K562 (cell line): ENCODE results near the gene UBE2O. TPM values are rescaled to one million over a fixed set of nuclear protein-coding genes. Genes with fewer than 3 reads are reported as not detected.

Source experiments
- CBX3 ChIP-seq, 2 experiments: IDR thresholded peaks; 1 replicate in 1 of 2; 2 replicates in 1 of 2; pipeline ENCODE4 v1.6.1; 2012; ENCODE audit warnings: inconsistent platforms in 2 of 2, low read length in 2 of 2, borderline replicate concordance in 1 of 2, control low read depth in 1 of 2
- CEBPZ ChIP-seq: fragments of 150-350 bp; IDR thresholded peaks from 2 replicates; pipeline ENCODE4 v1.6.1; 2014; ENCODE audit warnings: low read depth, mild to moderate bottlenecking, low read length, borderline replicate concordance
- CREB1 ChIP-seq, 2 experiments: sonication (generic) in 1 of 2; formaldehyde crosslinking in 1 of 2; IDR thresholded peaks; 2 replicates each; pipeline versions ENCODE4 v1.6.1 to v1.8.0; 2012 to 2022; ENCODE audit warnings: inconsistent platforms in 1 of 2, mild to moderate bottlenecking in 1 of 2, missing genetic modification reagents in 1 of 2, moderate library complexity in 1 of 2
- ETV5 ChIP-seq: sonication (generic); formaldehyde crosslinking; IDR thresholded peaks from 2 replicates; pipeline ENCODE4 v1.4.0; 2020; ENCODE audit warnings: low read depth, mild to moderate bottlenecking, missing genetic modification reagents
- GABPA ChIP-seq: fragments of 200-800 bp; sonication (Bioruptor generic); conservative IDR thresholded peaks from 2 replicates; pipeline ENCODE4 v1.6.1; 2016; ENCODE audit warnings: low read depth, missing genetic modification characterization, missing compliant biosample characterization
- ILF3 ChIP-seq: fragments of 450-650 bp; IDR thresholded peaks from 2 replicates; pipeline ENCODE4 v1.6.1; 2018; ENCODE audit warnings: antibody characterized with exemption, mild to moderate bottlenecking, moderate library complexity, borderline replicate concordance
- KLF10 ChIP-seq: fragments of 250-450 bp; sonication (Bioruptor Pico); IDR thresholded peaks from 2 replicates; pipeline ENCODE4 v1.6.1; 2021; ENCODE audit warnings: matching md5 sums
- KLF6 ChIP-seq: fragments of 250-450 bp; sonication (Bioruptor Pico); IDR thresholded peaks from 2 replicates; pipeline ENCODE4 v1.4.0; 2020; ENCODE audit warnings: mild to moderate bottlenecking, moderate library complexity, borderline replicate concordance
- MEF2A ChIP-seq: IDR thresholded peaks from 2 replicates; pipeline ENCODE4 v1.6.1; 2011; ENCODE audit warnings: low read depth, mild to moderate bottlenecking, low read length, moderate library complexity; ENCODE audit not compliant: control insufficient read depth
- NFXL1 ChIP-seq: fragments of 450-650 bp; formaldehyde crosslinking; IDR thresholded peaks from 2 replicates; pipeline ENCODE4 v1.4.0; 2021; ENCODE audit warnings: mild to moderate bottlenecking
- PHTF2 ChIP-seq: fragments of 250-450 bp; sonication (Bioruptor Pico); IDR thresholded peaks from 2 replicates; pipeline ENCODE4 v1.5.0; 2021; ENCODE audit warnings: mild to moderate bottlenecking
- POLR2A ChIP-seq: fragments of 450-650 bp; conservative IDR thresholded peaks from 2 replicates; pipeline ENCODE4 v1.6.1; 2016
- POLR2AphosphoS2 ChIP-seq: IDR thresholded peaks from 2 replicates; pipeline ENCODE4 v1.6.1; 2012; ENCODE audit warnings: low read length, improper control_type of control experiment
- POLR2AphosphoS5 ChIP-seq: IDR thresholded peaks from 2 replicates; pipeline ENCODE4 v1.6.1; 2011; ENCODE audit warnings: mild to moderate bottlenecking, low read depth, low read length, moderate library complexity; ENCODE audit not compliant: control insufficient read depth, insufficient read depth
- TSC22D4 ChIP-seq: fragments of 450-650 bp; IDR thresholded peaks from 2 replicates; pipeline ENCODE4 v1.6.1; 2016; ENCODE audit warnings: missing genetic modification characterization, missing biosample characterization, control low read depth
- ZNF740 ChIP-seq, 3 experiments: fragments of 200-800 bp in 1 of 3; sonication (Bioruptor generic) in 1 of 3; sonication (generic) in 1 of 3; formaldehyde crosslinking in 1 of 3; IDR thresholded peaks; 2 replicates each; pipeline versions ENCODE4 v1.6.1 to v1.8.0; 2016 to 2022; ENCODE audit warnings: mild to moderate bottlenecking in 2 of 3, missing compliant biosample characterization in 2 of 3, missing genetic modification characterization in 2 of 3, missing genetic modification reagents in 1 of 3
- polyA plus RNA-seq, 8 experiments: library from polyadenylated mRNA; depleted of rRNA in 4 of 8; stranded (reverse) in 5 of 8; unstranded in 3 of 8; fragments of >200 nt; fragmentation: Nextera tagmentation in 2 of 8; fragmentation: Illumina TruSeq in 1 of 8; extraction: Ambion mirVana in 2 of 8; extraction: Trizol in 1 of 8; gene quantifications; 2 replicates each; pipeline versions ENCODE4 v1.2.1 to v1.2.3, GENCODE V29; 2011 to 2014; ENCODE audit warnings: inconsistent platforms in 1 of 8, missing spikeins in 1 of 8
- total RNA-seq, 7 experiments: library from RNA; depleted of rRNA in 6 of 7; stranded (reverse); fragments of >200 nt in 6 of 7; fragmentation: Illumina TruSeq in 2 of 7; extraction: Trizol in 2 of 7; gene quantifications; 2 replicates each; pipeline versions ENCODE4 v1.2.1 to v1.2.3, GENCODE V29; 2011 to 2021; ENCODE audit warnings: low replicate concordance in 1 of 7
- TF ChIP-seq, protein P1 (sequence below): fragments of 200-800 bp; sonication (Bioruptor generic); IDR thresholded peaks from 2 replicates; pipeline ENCODE4 v1.6.1; 2016; ENCODE audit warnings: missing genetic modification characterization, missing compliant biosample characterization

UBE2O gene
- total and polyA plus RNA-seq, 9 of the 15 experiments (the other 6 are each of a cell fraction or from before 2014, with no cell fraction given), result 1.6 to 39.7 (median 13.3) TPM

DNA sequence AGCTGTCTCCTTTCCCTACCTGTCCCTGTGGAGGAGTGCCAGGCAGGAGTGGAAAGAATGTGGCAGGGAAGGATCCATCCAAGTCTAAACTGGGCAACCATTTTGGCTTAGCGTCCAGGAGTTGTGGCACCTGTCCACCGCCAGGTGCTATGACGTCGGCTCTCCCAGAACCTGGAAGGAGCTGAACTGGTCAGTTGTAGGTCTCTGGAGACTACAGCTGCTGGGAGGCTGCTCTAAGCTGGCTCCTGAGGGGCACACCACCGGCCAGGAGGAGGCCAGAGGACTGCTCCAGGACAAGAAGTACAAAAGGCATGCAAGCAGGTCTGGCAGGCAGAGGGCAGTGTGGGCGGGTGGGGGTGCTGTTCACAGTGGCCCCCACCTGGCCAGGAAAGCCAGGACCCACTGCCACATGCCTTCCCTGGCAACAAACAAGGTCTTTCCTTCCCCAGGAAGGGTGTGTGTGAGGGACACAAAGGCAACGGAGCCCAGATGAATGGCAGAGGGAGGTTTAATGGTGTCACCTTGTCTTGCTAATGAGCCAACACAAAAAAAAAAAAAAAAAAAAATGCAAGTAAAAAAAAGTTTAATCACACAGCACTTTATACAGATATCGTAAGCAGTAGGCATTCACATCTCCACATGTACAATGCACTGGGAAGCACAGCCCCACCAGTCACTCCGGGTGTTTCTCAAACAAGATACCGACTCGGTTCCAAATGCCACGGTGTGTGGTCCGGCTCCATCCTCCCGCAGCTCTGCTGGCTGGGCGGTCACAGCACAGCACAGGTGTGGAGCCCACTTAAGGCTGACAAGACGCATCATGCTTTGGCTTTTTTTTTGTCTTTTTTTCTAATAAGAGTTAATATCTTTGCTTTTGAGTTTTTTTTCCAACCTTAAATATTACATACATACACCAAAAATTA, 63.7 kb downstream of the UBE2O start (continued):
- TF ChIP-seq CEBPZ (no peak), POLR2A (peak; percentile 55), CBX3 (IDR thresholded peaks at IDR 0.05; ENCODE audit: borderline replicate concordance in 1 of 2, low read length in 2 of 2) (no peak), NFXL1 (CRISPR knock-in tag) (no peak), CREB1 (IDR thresholded peaks at IDR 0.05) (no peak), CREB1 (CRISPR knock-in tag; IDR thresholded peaks at IDR 0.05) (no peak), POLR2AphosphoS5 (peak; percentile 9; the same call in 1 of the 2 replicates), POLR2AphosphoS2 (0 out of 2 replicates have a peak, but pooled peaks have one; percentile 6), ZNF740 (CRISPR knock-in tag; IDR thresholded peaks at IDR 0.05) (peak; percentile 66; the same call in 1 of the 2 replicates), ZNF740 (tag; IDR thresholded peaks at IDR 0.05) (no peak), KLF6 (CRISPR knock-in tag) (no peak), ILF3 (no peak), MEF2A (no peak), PHTF2 (CRISPR knock-in tag) (no peak), KLF10 (CRISPR knock-in tag) (no peak), TSC22D4 (tag) (no peak), GABPA (tag) (no peak), ETV5 (CRISPR knock-in tag) (no peak)
- TF ChIP-seq, protein P1, sequence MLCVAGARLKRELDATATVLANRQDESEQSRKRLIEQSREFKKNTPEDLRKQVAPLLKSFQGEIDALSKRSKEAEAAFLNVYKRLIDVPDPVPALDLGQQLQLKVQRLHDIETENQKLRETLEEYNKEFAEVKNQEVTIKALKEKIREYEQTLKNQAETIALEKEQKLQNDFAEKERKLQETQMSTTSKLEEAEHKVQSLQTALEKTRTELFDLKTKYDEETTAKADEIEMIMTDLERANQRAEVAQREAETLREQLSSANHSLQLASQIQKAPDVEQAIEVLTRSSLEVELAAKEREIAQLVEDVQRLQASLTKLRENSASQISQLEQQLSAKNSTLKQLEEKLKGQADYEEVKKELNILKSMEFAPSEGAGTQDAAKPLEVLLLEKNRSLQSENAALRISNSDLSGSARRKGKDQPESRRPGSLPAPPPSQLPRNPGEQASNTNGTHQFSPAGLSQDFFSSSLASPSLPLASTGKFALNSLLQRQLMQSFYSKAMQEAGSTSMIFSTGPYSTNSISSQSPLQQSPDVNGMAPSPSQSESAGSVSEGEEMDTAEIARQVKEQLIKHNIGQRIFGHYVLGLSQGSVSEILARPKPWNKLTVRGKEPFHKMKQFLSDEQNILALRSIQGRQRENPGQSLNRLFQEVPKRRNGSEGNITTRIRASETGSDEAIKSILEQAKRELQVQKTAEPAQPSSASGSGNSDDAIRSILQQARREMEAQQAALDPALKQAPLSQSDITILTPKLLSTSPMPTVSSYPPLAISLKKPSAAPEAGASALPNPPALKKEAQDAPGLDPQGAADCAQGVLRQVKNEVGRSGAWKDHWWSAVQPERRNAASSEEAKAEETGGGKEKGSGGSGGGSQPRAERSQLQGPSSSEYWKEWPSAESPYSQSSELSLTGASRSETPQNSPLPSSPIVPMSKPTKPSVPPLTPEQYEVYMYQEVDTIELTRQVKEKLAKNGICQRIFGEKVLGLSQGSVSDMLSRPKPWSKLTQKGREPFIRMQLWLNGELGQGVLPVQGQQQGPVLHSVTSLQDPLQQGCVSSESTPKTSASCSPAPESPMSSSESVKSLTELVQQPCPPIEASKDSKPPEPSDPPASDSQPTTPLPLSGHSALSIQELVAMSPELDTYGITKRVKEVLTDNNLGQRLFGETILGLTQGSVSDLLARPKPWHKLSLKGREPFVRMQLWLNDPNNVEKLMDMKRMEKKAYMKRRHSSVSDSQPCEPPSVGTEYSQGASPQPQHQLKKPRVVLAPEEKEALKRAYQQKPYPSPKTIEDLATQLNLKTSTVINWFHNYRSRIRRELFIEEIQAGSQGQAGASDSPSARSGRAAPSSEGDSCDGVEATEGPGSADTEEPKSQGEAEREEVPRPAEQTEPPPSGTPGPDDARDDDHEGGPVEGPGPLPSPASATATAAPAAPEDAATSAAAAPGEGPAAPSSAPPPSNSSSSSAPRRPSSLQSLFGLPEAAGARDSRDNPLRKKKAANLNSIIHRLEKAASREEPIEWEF (CRISPR knock-in tag), result no peak
